Measurements from ENCODE around the gene HERC2.

DNA sequence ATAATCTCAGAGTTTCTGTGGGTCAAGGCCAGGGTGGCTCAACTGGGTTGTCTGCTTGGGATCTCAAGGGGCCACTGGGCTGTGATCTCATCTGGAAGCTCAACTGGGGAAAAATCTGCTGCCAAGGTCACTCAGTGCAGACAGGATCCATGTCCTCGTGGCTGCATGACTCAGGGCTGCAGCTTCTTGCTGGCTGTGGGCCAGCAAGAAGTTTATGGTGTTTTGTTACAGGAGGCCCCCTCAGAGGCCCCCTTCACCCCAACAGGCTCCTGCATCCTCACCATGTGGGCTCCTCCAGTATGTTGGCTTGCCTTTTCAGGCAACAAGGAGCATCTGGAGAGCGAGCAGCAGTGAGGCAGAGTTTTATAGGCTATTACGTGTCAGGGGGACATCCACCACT is 237.4 kb downstream of the HERC2 start:
- TF ChIP-seq CTCF (IDR thresholded peaks at IDR 0.05; ENCODE audit: low read depth, low read length) (no peak), POLR2A (IDR thresholded peaks at IDR 0.05; ENCODE audit: extremely low read depth, insufficient read length) (no peak), MYC (IDR thresholded peaks at IDR 0.05; ENCODE audit: low read depth, low read length) (no peak)
- TF ChIP-seq, protein P1, sequence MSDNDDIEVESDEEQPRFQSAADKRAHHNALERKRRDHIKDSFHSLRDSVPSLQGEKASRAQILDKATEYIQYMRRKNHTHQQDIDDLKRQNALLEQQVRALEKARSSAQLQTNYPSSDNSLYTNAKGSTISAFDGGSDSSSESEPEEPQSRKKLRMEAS (IDR thresholded peaks at IDR 0.05; ENCODE audit: low read depth, low read length) = no peak
